ENCODE data around the gene FZD10.

- TF ChIP-seq EGR1 (IDR thresholded peaks at IDR 0.05; ENCODE audit: low read depth) (no peak), CTCF (IDR thresholded peaks at IDR 0.05 in 2 of 3, conservative IDR thresholded peaks at IDR 0.05 in 1 of 3; ENCODE audit: borderline replicate concordance in 1 of 3, insufficient read depth in 1 of 3, low read depth in 2 of 3, low read length in 2 of 3) (no peak), SIN3A (IDR thresholded peaks at IDR 0.05; ENCODE audit: low read depth) (no peak), YY1 (IDR thresholded peaks at IDR 0.05; ENCODE audit: extremely low read depth, insufficient replicate concordance, low read depth, low read length) (no peak), CBX3 (IDR thresholded peaks at IDR 0.05; ENCODE audit: low read depth) (no peak), FOSL1 (IDR thresholded peaks at IDR 0.05; ENCODE audit: low read depth) (no peak), POLR2A (IDR thresholded peaks at IDR 0.05; ENCODE audit: borderline replicate concordance, extremely low read depth, insufficient read depth, insufficient read length) (no peak), SRF (IDR thresholded peaks at IDR 0.05; ENCODE audit: low read depth) (no peak), JUND (IDR thresholded peaks at IDR 0.05) (no peak), EZH2 (IDR thresholded peaks at IDR 0.05) (no peak), REST (IDR thresholded peaks at IDR 0.05; ENCODE audit: low read depth) (no peak), MAX (IDR thresholded peaks at IDR 0.05) (no peak)
Measured at GRCh38 chr12:130157998-130158753, 4.1 kb upstream of the FZD10 start.

Data from HCT116 (cell line).